Activated B cell treated with CpG ODN at 0.5 μM for 24 hours (primary cell): ENCODE data around the gene AIMP2. TPM values are rescaled to one million over a fixed set of nuclear protein-coding genes. Genes with fewer than 3 reads are reported as not detected.

Experiments used
- ATAC-seq: fragments of 200-7000 bp; cut with Tn5 transposase; one replicate; pipeline ENCODE4 v1.10.0; 2021; ENCODE audit warnings: low read depth, mild to moderate bottlenecking, moderate library complexity
- CTCF ChIA-PET: fragments of 350-600 bp; sonication (Branson Sonifier 250); formaldehyde crosslinking; loops from one replicate; lab custom pipeline; 2021; ENCODE audit warnings: antibody characterized with exemption; lab: Charles Lee
- POLR2A ChIA-PET: fragments of 350-600 bp; sonication (Branson Sonifier 250); formaldehyde crosslinking; loops from one replicate; lab custom pipeline; 2021; ENCODE audit warnings: antibody characterized with exemption; lab: Charles Lee
- DNase-seq: peaks from one replicate; pipeline ENCODE4 v3.0.0; 2022
- H3K27ac Mint-ChIP-seq: one replicate; pipeline ENCODE4 v1.8.0; 2020; ENCODE audit warnings: mixed read lengths
- H3K27me3 Mint-ChIP-seq: one replicate; pipeline ENCODE4 v1.8.0; 2021; ENCODE audit warnings: mixed read lengths
- H3K36me3 Mint-ChIP-seq: one replicate; pipeline ENCODE4 v1.8.0; 2021; ENCODE audit warnings: low read depth, mixed read lengths
- H3K4me1 Mint-ChIP-seq: one replicate; pipeline ENCODE4 v1.8.0; 2021; ENCODE audit warnings: mixed read lengths
- H3K4me3 Mint-ChIP-seq: one replicate; pipeline ENCODE4 v1.8.0; 2020; ENCODE audit warnings: mild to moderate bottlenecking, mixed read lengths
- H3K9me3 Mint-ChIP-seq: one replicate; pipeline ENCODE4 v1.8.0; 2020; ENCODE audit warnings: mixed read lengths
- intact Hi-C: fragments of 100-400 bp; cut with micrococcal nuclease; formaldehyde crosslinking; loops from one replicate; pipeline ENCODE4 v1.15.1; 2024
- total RNA-seq: library from RNA; stranded (reverse); gene quantifications from 2 replicates; pipeline ENCODE4 v1.2.3, GENCODE V29; 2022
- TF ChIP-seq, protein P1 (sequence below): fragments of 200-600 bp; IDR thresholded peaks from one replicate; pipeline ENCODE4 v1.8.0; 2022; ENCODE audit warnings: antibody characterized with exemption, mild to moderate bottlenecking

The AIMP2 gene
- total RNA-seq, 1 donor from 2014 or later: 37.8 TPM

DNA sequence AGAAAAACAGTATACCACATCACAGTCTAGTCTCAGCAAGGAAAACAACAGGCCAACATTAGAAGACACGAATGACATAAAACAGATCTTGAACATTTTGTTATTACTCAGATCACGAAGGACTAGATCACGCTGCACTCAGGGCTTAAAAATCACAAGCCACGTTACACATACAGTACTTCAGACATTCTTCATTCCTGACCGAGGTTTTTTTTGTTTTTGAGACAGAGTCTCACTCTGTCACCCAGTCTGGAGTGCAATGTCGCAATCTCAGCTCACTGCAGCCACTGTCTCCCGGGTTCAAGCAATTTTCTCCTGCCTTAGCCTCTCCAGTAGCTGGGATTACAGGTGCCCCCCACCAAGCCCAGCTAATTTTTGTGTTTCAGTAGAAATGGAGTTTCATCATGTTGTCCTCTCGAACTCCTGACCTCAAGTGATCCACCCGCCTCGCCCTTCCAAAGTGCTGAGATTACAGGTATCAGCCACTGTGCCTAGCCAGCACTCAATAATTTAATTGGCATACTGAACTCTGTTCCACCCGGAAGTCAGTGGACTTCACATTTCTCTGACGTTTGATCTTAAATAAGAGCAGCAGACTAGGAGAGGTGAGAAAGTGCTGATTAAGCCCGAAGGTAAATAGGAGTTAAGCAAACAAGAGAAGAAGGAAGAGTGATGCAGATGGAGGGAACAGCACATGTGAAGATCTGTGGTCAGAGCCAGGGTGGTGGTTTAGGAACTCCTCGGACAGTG, 3.5 kb downstream of the AIMP2 start:
- no peak for DNase-seq
- H3K27me3 Mint-ChIP-seq: no peaks in the 10 kb centered on the region
- TF ChIP-seq, protein P1, sequence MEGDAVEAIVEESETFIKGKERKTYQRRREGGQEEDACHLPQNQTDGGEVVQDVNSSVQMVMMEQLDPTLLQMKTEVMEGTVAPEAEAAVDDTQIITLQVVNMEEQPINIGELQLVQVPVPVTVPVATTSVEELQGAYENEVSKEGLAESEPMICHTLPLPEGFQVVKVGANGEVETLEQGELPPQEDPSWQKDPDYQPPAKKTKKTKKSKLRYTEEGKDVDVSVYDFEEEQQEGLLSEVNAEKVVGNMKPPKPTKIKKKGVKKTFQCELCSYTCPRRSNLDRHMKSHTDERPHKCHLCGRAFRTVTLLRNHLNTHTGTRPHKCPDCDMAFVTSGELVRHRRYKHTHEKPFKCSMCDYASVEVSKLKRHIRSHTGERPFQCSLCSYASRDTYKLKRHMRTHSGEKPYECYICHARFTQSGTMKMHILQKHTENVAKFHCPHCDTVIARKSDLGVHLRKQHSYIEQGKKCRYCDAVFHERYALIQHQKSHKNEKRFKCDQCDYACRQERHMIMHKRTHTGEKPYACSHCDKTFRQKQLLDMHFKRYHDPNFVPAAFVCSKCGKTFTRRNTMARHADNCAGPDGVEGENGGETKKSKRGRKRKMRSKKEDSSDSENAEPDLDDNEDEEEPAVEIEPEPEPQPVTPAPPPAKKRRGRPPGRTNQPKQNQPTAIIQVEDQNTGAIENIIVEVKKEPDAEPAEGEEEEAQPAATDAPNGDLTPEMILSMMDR: no peak
- peaks cover 45% of the 10 kb centered on the region for H3K36me3 Mint-ChIP-seq
- ChIA-PET POLR2A (no interaction called here), CTCF (no interaction called here)
- no peak for ATAC-seq
- H3K4me3 Mint-ChIP-seq: no peak overlapping the region
- intact Hi-C loops: no loop called here
- H3K27ac Mint-ChIP-seq: no peak overlapping the region
- H3K4me1 Mint-ChIP-seq: peaks cover 32% of the 10 kb centered on the region
- no peaks in the 10 kb centered on the region for H3K9me3 Mint-ChIP-seq

DNA sequence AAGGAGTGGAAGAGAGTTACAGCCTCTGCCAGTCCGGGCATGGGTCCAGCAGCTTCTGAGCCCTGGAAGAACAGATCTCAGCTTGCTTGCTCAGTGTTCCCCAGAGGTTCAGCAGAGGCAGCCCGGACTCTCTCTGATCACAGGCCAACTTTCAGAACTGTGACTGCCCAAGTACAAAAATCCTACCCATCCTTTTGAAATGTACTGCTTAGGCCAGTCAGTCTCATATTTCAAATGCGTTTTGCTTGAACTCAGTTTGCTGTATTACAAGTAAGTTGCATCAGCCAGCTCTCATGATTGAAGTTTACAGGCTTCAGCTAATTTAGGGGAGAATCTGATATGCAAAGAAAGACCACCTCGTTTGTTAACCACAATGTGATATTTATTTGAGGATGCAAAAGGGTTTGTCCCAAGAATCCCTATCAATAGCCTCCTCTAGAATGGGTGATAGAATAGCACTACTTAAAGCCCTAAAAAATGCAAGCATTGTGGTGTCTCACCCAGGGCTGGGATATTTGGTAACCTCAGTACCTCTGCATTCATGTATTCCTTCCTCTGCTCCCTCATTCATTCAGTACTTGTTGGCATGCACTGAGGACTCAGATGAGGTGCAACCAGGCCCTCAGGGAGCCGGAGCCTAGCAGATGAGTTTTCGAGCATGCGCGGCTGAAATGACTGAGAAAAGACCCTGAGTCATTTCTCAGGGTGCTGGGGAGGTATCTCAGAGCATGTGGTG, 7.0 kb downstream of the AIMP2 start:
- no peak for ATAC-seq
- no peaks in the 10 kb centered on the region for H3K9me3 Mint-ChIP-seq
- ChIA-PET POLR2A (no interaction called here), CTCF (no interaction called here)
- intact Hi-C loops: no loop called here
- TF ChIP-seq, protein P1: no peak
- H3K27ac Mint-ChIP-seq: peak overlapping the region; percentile 46
- H3K4me3 Mint-ChIP-seq: no peak overlapping the region
- H3K36me3 Mint-ChIP-seq: peaks cover 67% of the 10 kb centered on the region
- H3K4me1 Mint-ChIP-seq: peaks cover 15% of the 10 kb centered on the region
- no peak for DNase-seq
- no peaks in the 10 kb centered on the region for H3K27me3 Mint-ChIP-seq

DNA sequence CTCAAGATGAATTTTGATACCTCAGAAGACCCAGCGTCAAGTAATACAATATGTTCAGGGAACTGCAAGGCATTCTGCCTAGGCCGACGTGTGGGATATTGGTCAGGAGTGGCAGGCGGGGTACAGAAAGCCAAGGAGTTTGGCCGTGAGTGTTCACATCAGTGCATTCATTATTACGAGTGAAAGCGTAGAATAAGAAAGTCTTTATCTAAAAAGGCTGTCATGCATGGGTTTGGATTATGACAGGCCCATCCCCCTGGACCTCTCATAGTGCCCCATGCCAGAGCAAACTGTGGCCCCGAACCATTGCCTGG, 7.5 kb downstream of the AIMP2 start:
- intact Hi-C loops: no loop called here
- CTCF ChIA-PET: no interaction called here
- Mint-ChIP-seq H3K4me1 (peaks cover 15% of the 10 kb centered on the region), H3K4me3 (no peak overlapping the region), H3K27ac (no peak overlapping the region), H3K27me3 (no peaks in the 10 kb centered on the region), H3K9me3 (no peaks in the 10 kb centered on the region), H3K36me3 (peaks cover 72% of the 10 kb centered on the region)
- TF ChIP-seq, protein P1: no peak
- DNase-seq (no peak), ATAC-seq (no peak)
- POLR2A ChIA-PET: interaction anchor here (0.6 kb wide), 1 partner anchor 334 kb away, joined by 4 read pairs; no protein-coding TSS in a partner anchor

DNA sequence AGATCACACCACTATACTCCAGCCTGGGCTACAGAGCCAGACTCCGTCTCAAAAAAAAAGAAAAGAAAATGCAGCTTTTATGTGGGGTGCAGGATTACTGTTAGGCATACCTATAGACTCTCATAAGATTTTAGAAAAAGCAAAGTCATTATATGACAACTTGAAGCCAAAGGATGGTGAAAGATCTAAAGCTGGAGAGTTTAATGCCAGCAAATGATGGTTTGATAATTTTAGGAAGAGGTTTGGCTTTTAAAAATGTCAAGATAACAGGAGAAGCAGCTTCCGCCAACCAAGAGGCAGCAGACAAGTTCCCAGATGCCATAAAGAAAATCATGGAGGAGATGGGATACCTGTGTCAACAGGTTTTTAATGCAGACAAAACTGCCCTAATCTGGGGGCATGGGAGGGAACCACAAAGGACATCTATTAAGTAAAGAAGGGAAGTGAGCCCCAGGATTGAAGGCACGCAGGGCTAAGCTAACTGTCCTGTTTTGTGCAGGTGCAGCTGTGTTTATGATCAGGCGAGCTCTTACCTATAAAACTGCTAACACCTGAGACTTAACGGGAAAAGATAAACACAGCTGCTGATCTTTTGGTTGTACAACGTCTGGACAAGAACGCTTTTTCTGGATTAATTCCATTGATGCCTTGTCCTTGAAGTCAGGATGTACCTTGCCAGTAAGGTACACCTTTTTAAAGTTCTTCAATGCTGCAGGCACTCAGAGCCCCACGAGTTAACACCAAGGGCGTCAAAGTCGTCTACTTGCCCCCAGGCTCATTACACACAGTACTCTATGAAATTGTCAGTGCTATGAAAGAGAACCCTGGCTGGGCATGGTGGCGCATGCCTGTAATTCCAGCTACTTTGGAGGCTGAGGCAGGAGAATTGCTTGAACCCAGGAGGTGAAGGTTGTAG, 11.6 kb downstream of the AIMP2 start:
- no peak overlapping the region for H3K27ac Mint-ChIP-seq
- H3K36me3 Mint-ChIP-seq: peaks cover 85% of the 10 kb centered on the region
- intact Hi-C loops: no loop called here
- no peaks in the 10 kb centered on the region for H3K9me3 Mint-ChIP-seq
- ChIA-PET POLR2A (interaction anchor here (0.5 to 0.6 kb wide), 2 partner anchors 121 to 606 kb away, joined by 3 read pairs; no protein-coding TSS in a partner anchor), CTCF (no interaction called here)
- ATAC-seq (no peak), DNase-seq (no peak)
- H3K4me3 Mint-ChIP-seq: no peak overlapping the region
- H3K4me1 Mint-ChIP-seq: peaks cover 10% of the 10 kb centered on the region
- H3K27me3 Mint-ChIP-seq: no peaks in the 10 kb centered on the region
- TF ChIP-seq, protein P1: no peak

DNA sequence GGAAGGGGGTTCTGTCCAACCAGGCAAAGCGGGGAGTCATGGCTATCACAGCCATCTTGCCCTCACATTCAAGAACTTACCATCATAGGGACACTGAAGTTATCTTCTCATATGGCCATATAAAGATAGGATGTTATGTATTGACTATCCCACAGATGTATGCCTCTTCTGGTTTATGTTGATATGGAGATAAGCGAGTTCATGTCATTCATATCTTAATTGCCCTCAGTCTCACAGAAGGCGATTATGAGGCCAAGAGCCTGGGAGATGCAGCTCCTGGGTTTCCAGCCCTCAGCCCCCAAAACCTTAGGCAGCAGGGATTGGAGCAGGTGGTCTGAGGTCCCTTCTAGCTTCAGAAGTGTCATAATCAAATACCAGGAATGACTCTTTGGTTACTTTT, 13.6 kb downstream of the AIMP2 start:
- ATAC-seq (no peak), DNase-seq (no peak)
- H3K27me3 Mint-ChIP-seq: no peaks in the 10 kb centered on the region
- no peaks in the 10 kb centered on the region for H3K9me3 Mint-ChIP-seq
- intact Hi-C loops: no loop called here
- peaks cover 26% of the 10 kb centered on the region for H3K4me1 Mint-ChIP-seq
- peaks cover 85% of the 10 kb centered on the region for H3K36me3 Mint-ChIP-seq
- TF ChIP-seq, protein P1: no peak
- CTCF ChIA-PET: no interaction called here
- POLR2A ChIA-PET: no interaction called here
- H3K4me3 Mint-ChIP-seq: no peak overlapping the region
- H3K27ac Mint-ChIP-seq: no peak overlapping the region
